PC-9 (cell line): ENCODE data around the gene MCTP2. TPM values are rescaled to one million over a fixed set of nuclear protein-coding genes. Genes with fewer than 3 reads are reported as not detected.
"Not testable (repeated sequence)": the region's sequence is repeated elsewhere in the genome, so short reads cannot be mapped to it uniquely, and the experiment has no call there.

Source experiments
- BruUV-seq: library from RNA; stranded (reverse); fragments of 400-500 nt; replicated peaks from 2 replicates; lab custom pipeline; 2021; lab: Mats Ljungman, UMichigan
- CTCF ChIA-PET: fragments of 300-600 bp; sonication (Branson Sonifier 250); formaldehyde crosslinking; loops from one replicate; lab custom pipeline; 2022; ENCODE audit warnings: antibody characterized with exemption; lab: Charles Lee
- POLR2A ChIA-PET: fragments of 300-600 bp; sonication (Branson Sonifier 250); formaldehyde crosslinking; loops from one replicate; lab custom pipeline; 2022; ENCODE audit warnings: antibody characterized with exemption; ENCODE audit not compliant: unreplicated experiment; lab: Charles Lee
- DNase-seq, 2 experiments: peaks; one replicate each; pipeline versions ENCODE4 v3.0.0 to v3.0.0-alpha.2; 2015 to 2022; ENCODE audit warnings: mixed read lengths in 1 of 2
- H2AFZ ChIP-seq: fragments of 200-600 bp; sonication (generic); 2 replicates; pipeline ENCODE4 v1.8.1; 2017; ENCODE audit warnings: antibody characterized with exemption
- H3F3A ChIP-seq: fragments of 200-600 bp; sonication (generic); 2 replicates; pipeline ENCODE4 v1.8.1; 2017; ENCODE audit warnings: antibody characterized with exemption, mild to moderate bottlenecking, low read depth; ENCODE audit not compliant: insufficient read depth
- H3K27ac ChIP-seq: fragments of 200-600 bp; sonication (generic); 2 replicates; pipeline ENCODE4 v1.6.1; 2016; ENCODE audit warnings: mixed run types
- H3K27me3 ChIP-seq: fragments of 200-600 bp; sonication (generic); 2 replicates; pipeline ENCODE4 v1.6.1; 2016; ENCODE audit warnings: low read depth, mixed run types; ENCODE audit not compliant: insufficient read depth
- H3K36me3 ChIP-seq: fragments of 200-600 bp; sonication (generic); 2 replicates; pipeline ENCODE4 v1.6.1; 2016; ENCODE audit warnings: low read depth, mixed run types
- H3K4me1 ChIP-seq: fragments of 200-600 bp; sonication (generic); replicated peaks from 2 replicates; pipeline ENCODE4 v1.6.1; 2016; ENCODE audit warnings: mixed run types; ENCODE audit not compliant: insufficient read depth
- H3K4me2 ChIP-seq: fragments of 200-600 bp; sonication (generic); 2 replicates; pipeline ENCODE4 v1.6.1; 2017; ENCODE audit warnings: mixed run types
- H3K4me3 ChIP-seq: fragments of 200-600 bp; sonication (generic); 2 replicates; pipeline ENCODE4 v1.6.1; 2016; ENCODE audit warnings: mixed run types
- H3K79me2 ChIP-seq: fragments of 200-600 bp; sonication (generic); 2 replicates; pipeline ENCODE4 v1.6.1; 2017; ENCODE audit warnings: low read depth, mixed run types
- H3K9me2 ChIP-seq: fragments of 200-600 bp; sonication (generic); 2 replicates; pipeline ENCODE4 v1.8.1; 2017; ENCODE audit warnings: mild to moderate bottlenecking; ENCODE audit not compliant: insufficient read depth
- H3K9me3 ChIP-seq: fragments of 200-600 bp; sonication (generic); 2 replicates; pipeline ENCODE4 v1.8.1; 2016; ENCODE audit warnings: low read depth; ENCODE audit not compliant: insufficient read depth
- H4K20me1 ChIP-seq: fragments of 200-600 bp; sonication (generic); 2 replicates; pipeline ENCODE4 v1.8.1; 2017; ENCODE audit not compliant: insufficient read depth
- CTCF ChIP-seq: fragments of 200-600 bp; sonication (generic); conservative IDR thresholded peaks from 2 replicates; pipeline ENCODE4 v1.6.1; 2017; ENCODE audit warnings: mixed run types, antibody characterized with exemption, mild to moderate bottlenecking, moderate library complexity
- EZH2 ChIP-seq: fragments of 200-600 bp; sonication (generic); IDR thresholded peaks from 2 replicates; pipeline ENCODE4 v1.8.0; 2017; ENCODE audit warnings: antibody characterized with exemption, low read depth
- intact Hi-C: fragments of 100-400 bp; cut with micrococcal nuclease; formaldehyde crosslinking; loops from one replicate; pipeline ENCODE4 v1.10.0; 2022; ENCODE audit not compliant: unreplicated experiment
- total RNA-seq: library from RNA; stranded (reverse); gene quantifications from 2 replicates; pipeline ENCODE4 v1.2.3, GENCODE V29; 2021

The MCTP2 gene
- total RNA-seq, 1 experiment from 2014 or later = 5.7 TPM

DNA sequence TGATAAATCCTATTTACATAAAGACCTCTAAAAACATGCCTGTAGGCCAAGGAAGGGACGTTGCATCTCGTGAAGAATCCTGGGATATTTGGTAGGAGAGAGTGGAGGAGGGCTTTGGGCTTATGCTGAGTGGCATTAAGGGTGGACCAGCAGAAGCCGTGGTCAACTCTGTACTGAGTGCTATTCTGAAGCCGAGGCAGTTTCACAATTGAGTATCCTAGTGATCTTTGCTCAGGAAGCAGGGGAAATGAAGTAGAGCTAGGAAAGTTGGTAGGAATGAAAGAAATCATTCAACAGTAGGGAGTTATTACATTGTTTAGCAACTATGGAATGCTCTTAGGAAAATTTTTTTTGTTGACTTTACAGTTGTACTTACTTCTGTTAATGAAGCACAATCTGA, 24.2 kb downstream of the MCTP2 start:
- Histone ChIP-seq H3K4me3 (no peak overlapping the region), H2AFZ (no peak overlapping the region), H3K27me3 (no peaks in the 10 kb centered on the region), H3K4me2 (no peak overlapping the region), H3K9me3 (no peaks in the 10 kb centered on the region), H3K79me2 (no peaks in the 10 kb centered on the region), H3F3A (no peaks in the 10 kb centered on the region), H3K27ac (no peak overlapping the region), H4K20me1 (no peaks in the 10 kb centered on the region; the same call in 1 of the 2 replicates), H3K9me2 (no peaks in the 10 kb centered on the region), H3K4me1 (no peaks in the 10 kb centered on the region), H3K36me3 (no peaks in the 10 kb centered on the region)
- POLR2A ChIA-PET = no interaction called here
- no peak for DNase-seq
- CTCF ChIA-PET = no interaction called here
- TF ChIP-seq CTCF (no peak), EZH2 (no peak)
- BruUV-seq = no TSS peak
- intact Hi-C loops = no loop called here

- TF ChIP-seq CTCF (no peak), EZH2 (no peak)
- Histone ChIP-seq H3F3A (no peaks in the 10 kb centered on the region), H3K79me2 (no peaks in the 10 kb centered on the region), H2AFZ (no peak overlapping the region), H3K9me3 (no peaks in the 10 kb centered on the region), H3K27me3 (no peaks in the 10 kb centered on the region), H3K4me3 (no peak overlapping the region), H3K27ac (no peak overlapping the region), H3K36me3 (no peaks in the 10 kb centered on the region), H3K4me2 (no peak overlapping the region), H3K9me2 (no peaks in the 10 kb centered on the region), H3K4me1 (no peaks in the 10 kb centered on the region), H4K20me1 (no peaks in the 10 kb centered on the region; the same call in 1 of the 2 replicates)
- no TSS peak for BruUV-seq
- ChIA-PET POLR2A (no interaction called here), CTCF (no interaction called here)
- no peak for DNase-seq
- intact Hi-C loops = no loop called here
Measured at GRCh38 chr15:94256511-94256910, 25.1 kb downstream of the MCTP2 start.

DNA sequence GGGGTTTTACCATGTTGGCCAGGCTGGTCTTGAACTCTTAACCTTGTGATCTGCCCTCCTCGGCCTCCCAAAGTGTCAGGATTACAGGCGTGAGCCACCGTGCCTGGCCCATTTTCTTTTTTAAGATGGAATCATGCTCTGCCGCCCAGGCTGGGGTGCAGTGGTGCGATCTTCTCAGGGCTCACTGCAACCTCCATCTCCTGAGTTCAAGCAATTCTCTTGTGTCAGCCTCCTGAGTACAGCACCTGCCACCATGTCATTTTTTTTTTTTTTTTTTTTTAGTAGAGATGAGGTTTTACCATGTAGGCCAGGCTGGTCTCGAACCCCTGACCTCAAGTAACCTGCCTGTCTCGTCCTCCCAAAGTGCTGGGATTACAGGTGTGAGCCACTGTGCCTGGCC, 26.4 kb downstream of the MCTP2 start:
- H3K9me2 ChIP-seq, H3K9me3 ChIP-seq, H3K27me3 ChIP-seq, H3F3A ChIP-seq, H3K36me3 ChIP-seq, H2AFZ ChIP-seq, H3K27ac ChIP-seq, H4K20me1 ChIP-seq, CTCF ChIA-PET, H3K4me3 ChIP-seq, H3K4me1 ChIP-seq, intact Hi-C loops, H3K4me2 ChIP-seq, BruUV-seq, DNase-seq, POLR2A ChIA-PET, H3K79me2 ChIP-seq: not testable (repeated sequence)

DNA sequence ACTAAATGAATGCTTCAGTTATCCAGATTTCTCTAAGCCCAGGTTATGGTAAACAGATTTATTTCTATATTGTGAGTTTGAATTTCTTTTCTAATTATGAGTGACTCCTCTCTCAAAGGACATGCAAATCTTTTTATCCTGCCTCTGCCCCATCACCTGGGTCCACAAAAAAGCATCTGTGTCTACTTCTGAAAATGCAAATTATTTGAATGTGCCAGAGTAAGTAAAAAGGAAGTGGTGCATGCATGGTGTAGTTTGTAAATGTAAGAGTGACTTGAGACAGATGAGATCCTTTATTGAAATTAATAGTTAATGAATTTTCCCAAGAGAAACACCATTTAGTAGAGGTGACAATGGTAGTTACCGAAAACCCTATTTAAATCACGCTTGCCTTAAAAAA, 26.9 kb downstream of the MCTP2 start:
- intact Hi-C loops = no loop called here

More for the DNA sequence above, 26.9 kb downstream of the MCTP2 start:
- H3K27me3 ChIP-seq = no peaks in the 10 kb centered on the region
- H3K79me2 ChIP-seq = no peaks in the 10 kb centered on the region
- H3F3A ChIP-seq = no peaks in the 10 kb centered on the region
- ChIA-PET CTCF (no interaction called here), POLR2A (no interaction called here)
- DNase-seq = no peak
- H3K27ac ChIP-seq = no peak overlapping the region
- no peak overlapping the region for H2AFZ ChIP-seq
- H3K4me3 ChIP-seq = no peak overlapping the region
- H3K9me3 ChIP-seq = no peaks in the 10 kb centered on the region
- TF ChIP-seq EZH2 (no peak), CTCF (no peak)
- no peak overlapping the region for H3K4me2 ChIP-seq
- H4K20me1 ChIP-seq = no peaks in the 10 kb centered on the region; the same call in 1 of the 2 replicates
- no peaks in the 10 kb centered on the region; the same call in 1 of the 2 replicates for H3K9me2 ChIP-seq
- BruUV-seq = no TSS peak
- H3K36me3 ChIP-seq = no peaks in the 10 kb centered on the region
- H3K4me1 ChIP-seq = no peaks in the 10 kb centered on the region
